Measurements from ENCODE around the gene TPT1.

Gene TPT1

GRCh38 chr13:45316996-45317395 is 24.0 kb downstream of the TPT1 start:
- TF ChIP-seq CTCF (IDR thresholded peaks at IDR 0.05) = no peak

- TF ChIP-seq CTCF (IDR thresholded peaks at IDR 0.05) = no peak
Observed at GRCh38 chr13:45316338-45316737, 24.6 kb downstream of the TPT1 start.

- TF ChIP-seq CTCF (IDR thresholded peaks at IDR 0.05) = no peak
Observed at GRCh38 chr13:45315520-45316167, 25.3 kb downstream of the TPT1 start.

GRCh38 chr13:45314822-45315221 is 26.2 kb downstream of the TPT1 start:
- TF ChIP-seq CTCF (IDR thresholded peaks at IDR 0.05) = no peak

- no peak for TF ChIP-seq CTCF (IDR thresholded peaks at IDR 0.05)
Observed at GRCh38 chr13:45310341-45311131, 30.4 kb downstream of the TPT1 start.

GRCh38 chr13:45306966-45307365 is 34.0 kb downstream of the TPT1 start:
- TF ChIP-seq CTCF (IDR thresholded peaks at IDR 0.05) = no peak

- TF ChIP-seq CTCF (IDR thresholded peaks at IDR 0.05) = no peak
Observed at GRCh38 chr13:45305079-45305478, 35.9 kb downstream of the TPT1 start.

Measured in LNCAP (cell line).